Coronary artery (tissue), 2 donors: ENCODE data around the gene MRPS10.

Source experiments
- DNase-seq: peaks from one replicate; pipeline ENCODE4 v3.0.0-alpha.2; 2017; ENCODE audit warnings: low spot score
- H3K27ac ChIP-seq, 2 donors: fragments of 200-600 bp; sonication (generic); one replicate each; pipeline ENCODE4 v1.5.1; 2016 to 2019
- H3K4me3 ChIP-seq: fragments of 200-600 bp; sonication (generic); 2 replicates; pipeline ENCODE4 v1.5.1; 2016; ENCODE audit warnings: mild to moderate bottlenecking, moderate library complexity
- TF ChIP-seq, protein P1 (sequence below): fragments of 200-600 bp; sonication (generic); IDR thresholded peaks from one replicate; pipeline ENCODE4 v1.5.1; 2019; ENCODE audit warnings: antibody characterized with exemption

Gene MRPS10

DNA sequence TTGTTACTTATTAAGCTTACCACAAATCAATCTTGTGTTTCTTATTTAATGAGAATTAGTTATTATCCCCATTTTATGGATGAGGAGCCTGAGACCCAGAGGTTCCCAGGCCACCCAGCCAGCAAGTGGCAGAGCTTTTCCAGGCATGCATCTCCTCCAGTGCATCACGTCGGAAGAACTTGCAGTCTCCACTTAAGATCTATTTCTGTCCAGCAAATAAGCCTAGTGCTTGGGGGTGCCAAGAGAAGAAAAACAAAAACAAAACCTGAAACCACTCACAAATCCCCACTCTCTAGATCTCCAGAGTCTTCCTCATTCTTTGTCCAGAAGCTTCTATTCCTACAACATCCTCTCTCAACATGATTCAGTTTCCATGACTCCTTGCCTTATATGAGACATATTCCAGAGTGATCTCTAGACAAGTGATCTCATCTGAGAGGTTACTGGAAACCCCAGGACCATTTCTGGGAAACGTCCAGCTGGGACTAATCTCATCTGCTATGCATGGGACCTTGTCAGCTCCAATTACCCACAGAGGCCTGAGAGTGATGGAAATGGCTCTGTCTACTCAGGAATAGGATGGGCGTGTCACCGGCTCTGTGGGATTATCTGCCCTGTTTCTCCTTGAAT is 27.0 kb downstream of the MRPS10 start:
- peak; percentile 35 for DNase-seq

DNA sequence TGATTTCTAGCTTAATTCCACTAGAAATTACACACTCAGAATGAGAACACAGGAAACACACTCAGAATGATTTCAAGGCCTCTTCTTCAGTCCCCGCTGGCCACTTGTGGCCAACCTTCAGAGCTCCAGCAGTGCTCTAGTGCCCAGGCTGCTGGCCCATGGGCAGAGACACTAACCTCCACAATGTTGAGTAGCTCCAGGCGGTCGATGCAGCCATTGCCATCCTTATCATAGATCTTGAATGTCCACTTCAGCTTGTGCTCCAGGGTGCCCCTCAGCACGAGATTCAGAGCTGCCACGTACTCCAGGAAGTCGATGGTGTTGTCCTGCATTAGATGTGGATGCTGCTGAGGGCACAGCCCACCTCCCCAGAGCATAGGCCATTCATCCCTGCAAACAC is 29.3 kb downstream of the MRPS10 start:
- DNase-seq = peak; percentile 43
- TF ChIP-seq, protein P1, sequence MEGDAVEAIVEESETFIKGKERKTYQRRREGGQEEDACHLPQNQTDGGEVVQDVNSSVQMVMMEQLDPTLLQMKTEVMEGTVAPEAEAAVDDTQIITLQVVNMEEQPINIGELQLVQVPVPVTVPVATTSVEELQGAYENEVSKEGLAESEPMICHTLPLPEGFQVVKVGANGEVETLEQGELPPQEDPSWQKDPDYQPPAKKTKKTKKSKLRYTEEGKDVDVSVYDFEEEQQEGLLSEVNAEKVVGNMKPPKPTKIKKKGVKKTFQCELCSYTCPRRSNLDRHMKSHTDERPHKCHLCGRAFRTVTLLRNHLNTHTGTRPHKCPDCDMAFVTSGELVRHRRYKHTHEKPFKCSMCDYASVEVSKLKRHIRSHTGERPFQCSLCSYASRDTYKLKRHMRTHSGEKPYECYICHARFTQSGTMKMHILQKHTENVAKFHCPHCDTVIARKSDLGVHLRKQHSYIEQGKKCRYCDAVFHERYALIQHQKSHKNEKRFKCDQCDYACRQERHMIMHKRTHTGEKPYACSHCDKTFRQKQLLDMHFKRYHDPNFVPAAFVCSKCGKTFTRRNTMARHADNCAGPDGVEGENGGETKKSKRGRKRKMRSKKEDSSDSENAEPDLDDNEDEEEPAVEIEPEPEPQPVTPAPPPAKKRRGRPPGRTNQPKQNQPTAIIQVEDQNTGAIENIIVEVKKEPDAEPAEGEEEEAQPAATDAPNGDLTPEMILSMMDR = no peak
- H3K27ac ChIP-seq = no peak overlapping the region
- H3K4me3 ChIP-seq = no peak overlapping the region

More for the DNA sequence above, 27.0 kb downstream of the MRPS10 start:
- Histone ChIP-seq H3K4me3 (no peak overlapping the region), H3K27ac (no peak overlapping the region)
- TF ChIP-seq, protein P1 = no peak

DNA sequence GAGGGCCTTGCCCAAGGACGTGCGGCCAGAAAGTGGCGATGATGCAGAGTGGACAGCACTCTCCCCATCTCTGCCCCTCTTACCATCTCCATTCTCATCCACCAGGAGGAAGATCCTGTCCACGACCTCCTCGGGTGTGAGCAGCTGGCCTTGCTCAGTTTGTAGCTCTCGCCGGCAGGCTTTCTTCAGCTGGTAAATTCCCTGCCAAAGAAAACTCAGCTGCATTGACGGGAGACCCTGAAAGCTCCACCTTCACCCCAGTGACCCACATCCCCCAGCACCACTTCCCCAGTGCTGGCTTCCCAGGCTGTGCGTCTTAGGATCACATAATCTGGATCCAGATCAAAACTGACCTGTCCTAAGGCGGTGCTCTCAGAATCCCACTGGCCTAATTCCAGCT is 32.1 kb downstream of the MRPS10 start:
- Histone ChIP-seq H3K27ac (no peak overlapping the region), H3K4me3 (no peak overlapping the region)
- TF ChIP-seq, protein P1 = no peak
- no peak for DNase-seq

DNA sequence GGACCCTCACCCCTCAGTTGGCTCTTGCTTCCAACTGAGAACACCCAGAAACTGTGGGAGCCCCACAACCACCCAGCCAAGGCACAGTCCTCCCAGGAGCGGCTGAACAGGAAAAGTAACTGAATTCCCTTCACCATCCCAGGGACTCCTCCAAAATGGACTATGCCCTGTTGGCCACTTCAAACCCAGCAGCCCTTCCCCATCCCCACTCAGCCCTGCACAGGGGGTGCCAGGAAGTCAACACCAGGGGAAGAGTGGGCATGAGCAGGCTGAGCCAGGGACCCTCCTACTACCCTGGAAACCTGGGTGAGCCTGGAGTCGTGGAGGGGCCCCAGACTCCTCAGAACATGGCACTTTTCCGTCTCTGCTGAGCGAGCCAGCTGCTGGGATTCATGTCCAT is 33.2 kb downstream of the MRPS10 start:
- no peak for DNase-seq
- TF ChIP-seq, protein P1 = no peak
- no peak overlapping the region for H3K4me3 ChIP-seq
- H3K27ac ChIP-seq = no peak overlapping the region

DNA sequence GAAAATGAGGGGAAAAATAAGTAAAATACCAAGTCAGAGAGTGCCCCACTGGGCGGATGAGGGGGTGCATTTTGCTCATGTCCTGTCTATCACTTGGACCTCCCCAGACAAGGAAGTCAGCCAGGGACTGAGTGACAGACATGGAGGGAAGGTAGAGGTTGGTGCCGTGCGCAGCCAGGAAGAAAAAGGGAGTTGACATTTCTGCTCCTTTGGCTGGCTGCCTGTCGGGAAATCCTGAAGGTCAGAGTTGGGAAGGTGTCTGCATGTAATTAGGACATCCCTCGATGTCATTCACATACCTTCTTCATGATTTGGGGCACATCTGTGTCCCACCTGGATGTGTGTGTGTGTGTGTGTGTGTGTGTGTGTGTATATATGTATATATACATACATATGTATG is 35.6 kb downstream of the MRPS10 start:
- H3K4me3 ChIP-seq = no peak overlapping the region
- TF ChIP-seq, protein P1 = no peak
- no peak overlapping the region for H3K27ac ChIP-seq
- DNase-seq = no peak

DNA sequence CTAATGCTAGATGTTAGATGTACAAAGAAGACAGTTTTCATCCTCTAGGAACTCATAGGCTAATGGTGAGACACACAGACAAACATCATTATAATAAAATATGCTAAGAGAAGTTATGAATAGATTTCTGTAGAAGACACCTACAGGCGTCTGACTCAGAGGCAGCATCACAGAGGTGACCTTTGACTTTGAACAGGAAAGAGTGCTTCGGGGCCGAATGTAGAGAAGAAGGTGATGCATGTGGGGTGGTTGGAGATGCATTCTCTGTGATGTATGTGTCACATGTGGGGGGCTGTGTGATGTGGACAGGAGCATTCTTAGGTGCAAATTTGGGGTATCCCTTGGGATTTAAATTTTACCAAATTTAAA is 37.7 kb downstream of the MRPS10 start:
- TF ChIP-seq, protein P1 = no peak
- Histone ChIP-seq H3K4me3 (no peak overlapping the region), H3K27ac (no peak overlapping the region)
- no peak for DNase-seq

DNA sequence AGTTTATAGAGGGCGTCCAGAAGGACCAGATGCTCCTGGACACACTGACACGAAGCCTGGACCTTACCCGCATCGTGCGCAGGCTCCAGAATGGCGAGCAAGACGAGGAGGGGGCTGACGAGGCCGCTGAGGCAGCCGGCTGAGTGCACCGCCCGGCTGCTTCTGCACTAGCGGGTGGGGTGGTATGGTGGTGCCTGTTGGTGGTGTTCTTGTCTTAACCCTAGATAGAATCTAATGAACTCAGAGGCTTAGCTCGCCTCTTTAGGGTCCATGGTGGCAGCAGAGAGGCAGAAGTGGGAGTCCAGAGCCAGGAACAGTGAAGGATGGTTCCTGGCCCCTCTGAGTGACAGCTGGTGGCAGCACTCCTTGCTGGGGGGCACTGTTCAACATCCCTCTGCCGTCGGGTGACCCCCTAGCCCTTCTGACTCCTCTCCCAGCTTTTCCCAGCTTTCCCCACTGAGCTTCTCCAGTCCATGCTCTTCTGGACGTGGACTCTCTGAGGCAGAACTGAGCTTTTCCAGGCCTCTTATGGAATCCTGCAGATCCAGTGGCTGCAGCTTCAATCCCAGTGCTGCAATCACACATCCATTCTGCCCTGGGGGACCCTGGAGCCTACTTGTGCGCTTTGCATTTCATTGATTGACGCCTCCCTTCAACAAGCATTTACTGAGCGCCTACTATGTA is 38.3 kb downstream of the MRPS10 start:
- Histone ChIP-seq H3K27ac (no peak overlapping the region), H3K4me3 (no peak overlapping the region)
- no peak for DNase-seq
- TF ChIP-seq, protein P1 = no peak
